Left renal cortex interstitium (tissue), 4 donors: ENCODE results near the gene BEND7. TPM values are rescaled to one million over a fixed set of nuclear protein-coding genes. Genes with fewer than 3 reads are reported as not detected.
"Not testable (repeated sequence)": the region's sequence is repeated elsewhere in the genome, so short reads cannot be mapped to it uniquely, and the experiment has no call there.

Experiments
- DNase-seq, 4 donors: peaks; one replicate each; pipeline ENCODE4 v3.0.0-alpha.2; 2013; ENCODE audit warnings: low read depth in 4 of 4, low spot score in 2 of 4, missing footprints in 1 of 4
- polyA plus RNA-seq, 4 donors: library from polyadenylated mRNA; unstranded; fragments of 120-200 nt; gene quantifications; one replicate each; pipeline ENCODE4 v1.2.1, GENCODE V29; 2013; ENCODE audit not compliant: insufficient read length in 4 of 4

The BEND7 gene, protein sequence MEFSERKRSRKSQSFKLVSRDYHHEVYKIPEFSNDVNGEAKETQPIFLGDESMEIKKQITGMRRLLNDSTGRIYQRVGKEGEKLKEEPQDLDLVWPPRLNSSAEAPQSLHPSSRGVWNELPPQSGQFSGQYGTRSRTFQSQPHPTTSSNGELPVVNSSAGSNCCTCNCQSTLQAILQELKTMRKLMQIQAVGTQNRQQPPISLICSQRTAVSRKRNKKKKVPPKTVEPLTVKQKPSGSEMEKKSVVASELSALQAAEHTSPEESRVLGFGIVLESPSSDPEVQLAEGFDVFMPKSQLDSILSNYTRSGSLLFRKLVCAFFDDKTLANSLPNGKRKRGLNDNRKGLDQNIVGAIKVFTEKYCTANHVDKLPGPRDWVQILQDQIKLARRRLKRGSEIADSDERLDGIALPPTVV
- 10 to 100 TPM; 29.0 to 40.9 (median 33.9) TPM for polyA plus RNA-seq

DNA sequence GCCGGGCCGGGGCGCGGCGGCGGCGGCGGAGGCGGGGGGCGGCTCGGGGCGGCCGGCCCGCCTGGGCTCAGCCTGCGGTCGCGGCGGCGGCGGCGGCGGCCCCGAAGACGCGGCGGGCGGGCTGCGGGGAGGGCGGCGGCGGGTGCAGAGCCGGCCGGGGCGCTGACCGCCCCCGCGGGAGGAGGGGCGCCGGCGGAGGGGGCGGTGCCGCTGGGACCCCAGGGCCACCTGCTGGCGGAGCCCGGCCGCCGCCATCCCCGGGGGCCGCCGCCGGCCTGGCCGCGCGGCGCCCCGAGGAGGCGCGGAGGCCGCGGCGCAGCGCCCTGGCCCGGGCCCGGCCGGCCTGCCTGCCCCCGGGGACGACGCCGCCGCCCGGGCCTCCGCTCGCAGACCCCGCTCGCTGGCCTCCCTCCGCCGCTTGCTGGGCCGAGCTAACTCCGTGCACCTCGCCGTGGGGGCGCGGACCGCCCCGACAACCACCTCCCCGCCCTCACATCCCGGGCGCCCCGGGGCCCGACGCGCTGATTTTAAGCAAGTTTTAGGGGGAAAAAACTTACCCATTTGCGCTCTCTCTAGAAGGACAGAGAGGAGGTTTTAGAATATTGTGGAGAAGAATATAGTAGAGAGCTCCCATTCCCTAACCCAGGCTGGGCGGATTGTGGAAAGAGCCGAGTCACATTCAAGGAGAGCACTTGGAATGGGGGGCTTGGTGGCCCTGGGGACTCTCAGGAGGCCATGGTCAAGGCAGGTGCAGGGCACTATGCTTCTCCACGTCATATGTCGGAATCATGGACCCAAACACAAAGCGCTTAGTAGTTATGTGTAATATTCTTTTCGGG is at the start of gene BEND7:
Gene BEND7 (minus strand): TSS at position 140 of the 839 bp plus-strand sequence. CDS start 481 bp downstream, outside the sequence.
- no peak for DNase-seq

DNA sequence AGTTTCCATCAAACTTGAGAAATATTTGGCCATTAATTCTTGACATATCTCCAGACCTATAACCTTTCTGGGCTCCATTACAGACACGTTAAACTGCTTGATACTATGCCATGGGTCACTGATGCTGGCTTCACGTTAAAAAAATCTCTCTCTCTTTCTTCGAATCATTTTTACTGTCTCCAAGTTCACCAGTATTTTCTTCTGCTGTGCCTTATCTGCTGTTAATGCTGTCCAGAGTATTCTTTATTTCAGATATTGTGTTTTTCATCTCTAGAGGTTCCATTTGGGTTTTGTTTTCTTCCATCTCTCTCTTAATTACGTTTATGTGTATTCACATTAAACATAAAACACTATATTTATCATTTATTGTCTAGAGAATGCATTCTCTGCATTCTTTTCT is 45.1 kb upstream of the BEND7 start:
- DNase-seq: no peak

DNA sequence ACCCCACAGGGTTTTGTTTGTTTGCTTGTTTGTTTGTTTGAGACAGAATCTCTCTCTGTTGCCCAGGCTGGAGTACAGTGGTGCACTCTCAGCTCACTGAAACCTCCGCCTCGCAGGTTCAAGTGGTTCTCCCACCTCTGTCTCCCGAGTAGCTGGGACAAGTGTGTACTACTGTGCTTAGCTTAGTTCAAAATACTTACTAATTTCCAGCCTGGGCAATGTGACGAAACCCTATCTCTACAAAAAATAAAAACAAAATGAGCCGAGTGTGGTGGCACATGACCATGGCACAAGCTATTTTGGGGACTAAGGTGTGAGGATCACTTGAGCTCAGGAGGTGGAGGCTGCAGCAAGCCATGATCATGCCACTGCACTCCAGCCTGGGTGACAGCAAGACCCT is 42.7 kb upstream of the BEND7 start:
- no peak for DNase-seq

DNA sequence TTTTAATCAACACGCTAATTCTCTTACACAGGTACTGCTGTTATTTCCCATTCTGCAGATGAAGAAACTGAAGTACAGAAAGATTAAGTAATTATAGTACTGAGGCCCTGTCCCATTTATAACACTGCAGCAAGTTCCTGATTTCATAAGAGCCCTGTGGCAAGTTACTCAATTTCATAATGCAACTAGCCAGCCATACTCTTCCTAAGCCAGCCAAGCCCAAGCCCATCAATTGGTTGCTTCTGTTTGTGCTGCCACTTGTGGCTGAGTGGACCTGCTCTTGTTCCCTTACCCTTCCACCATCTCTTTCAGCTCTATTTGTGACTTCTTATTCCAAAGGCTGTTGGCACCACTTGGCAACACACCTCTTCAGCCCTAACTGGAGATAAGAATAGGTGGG is 38.2 kb upstream of the BEND7 start:
- DNase-seq: no peak

DNA sequence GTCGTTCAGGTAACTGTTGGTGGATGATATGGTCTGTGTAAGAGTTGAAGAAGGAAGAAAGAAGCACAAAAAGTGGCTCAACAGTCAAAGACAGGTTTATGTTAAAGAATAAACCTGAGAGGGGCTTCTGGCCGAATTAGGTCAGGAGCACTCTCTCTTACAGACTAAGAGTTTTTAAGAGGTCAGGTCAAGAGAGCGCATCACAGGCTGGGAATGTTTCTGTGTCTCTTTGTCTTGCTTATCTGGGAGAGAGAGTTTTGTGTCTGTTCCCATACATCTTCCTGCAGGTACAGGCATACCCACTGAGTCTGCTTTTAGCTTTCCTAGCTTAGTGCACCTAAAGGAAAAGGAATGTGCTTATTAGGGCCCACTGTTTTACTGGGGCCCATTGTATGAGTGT is 35.8 kb upstream of the BEND7 start:
- DNase-seq: no peak

DNA sequence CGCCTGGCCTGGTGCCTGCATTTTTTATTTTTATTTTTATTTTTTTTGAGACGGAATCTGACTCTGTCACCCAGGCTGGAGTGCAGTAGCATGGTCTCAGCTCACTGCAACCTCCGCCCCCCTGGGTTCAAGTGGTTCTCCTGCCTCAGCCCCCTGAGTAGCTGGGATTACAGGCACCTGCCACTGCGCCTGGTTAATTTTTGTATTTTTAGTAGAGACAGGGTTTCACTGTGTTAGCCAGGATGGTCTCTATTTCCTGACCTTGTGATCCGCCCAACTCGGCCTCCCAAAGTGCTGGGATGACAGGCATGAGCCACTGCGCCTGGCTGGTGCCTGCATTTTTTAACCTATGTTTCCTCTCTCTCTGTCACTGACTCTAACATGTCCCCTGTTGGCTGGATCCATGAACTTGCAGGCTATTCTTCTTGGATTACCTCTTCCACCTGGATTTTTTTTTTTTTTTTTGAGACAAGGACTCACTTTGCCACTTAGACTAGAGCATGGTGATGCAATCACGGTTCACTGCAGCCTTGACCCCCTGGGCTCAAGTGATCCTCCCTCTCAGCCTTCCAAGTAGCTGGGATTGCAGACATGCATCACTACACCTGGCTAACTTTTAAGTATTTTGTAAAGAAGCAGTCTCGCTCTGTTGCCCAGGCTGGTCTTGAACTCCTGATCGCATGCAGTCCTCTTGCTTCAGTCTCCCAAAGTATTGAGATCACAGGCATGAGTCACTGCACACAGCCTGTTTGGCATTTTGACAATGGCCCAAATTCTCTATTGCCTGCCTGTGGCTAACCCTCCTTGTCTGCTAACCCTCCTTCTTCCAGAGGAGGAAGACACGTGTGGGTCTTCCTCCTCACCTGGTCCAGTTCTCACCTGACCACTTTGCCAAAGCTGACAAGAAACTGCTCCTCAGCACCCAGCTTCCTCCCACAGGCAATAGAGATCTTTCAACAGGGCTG is 34.9 kb upstream of the BEND7 start:
- DNase-seq: no peak

DNA sequence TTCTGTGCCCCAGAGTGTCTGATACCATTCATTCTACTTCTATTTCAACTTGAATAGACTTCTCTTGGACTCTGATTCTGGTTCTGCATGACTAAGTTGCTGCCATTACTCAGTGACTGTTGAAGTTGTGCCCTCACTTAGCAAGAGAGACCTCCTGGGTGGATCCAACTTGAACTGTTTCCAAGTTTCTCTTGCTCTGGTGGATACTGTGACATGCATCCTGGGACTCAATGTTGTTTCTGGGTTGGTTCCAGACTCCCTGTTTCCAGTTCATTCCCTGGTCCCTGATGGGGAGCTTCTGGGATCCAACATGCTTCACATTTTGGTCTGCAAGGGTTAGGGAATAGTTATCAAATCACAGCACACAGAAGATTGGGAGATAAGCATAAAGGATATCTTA is 31.8 kb upstream of the BEND7 start:
- peak in 1 of 4 donors; percentile 41 for DNase-seq

DNA sequence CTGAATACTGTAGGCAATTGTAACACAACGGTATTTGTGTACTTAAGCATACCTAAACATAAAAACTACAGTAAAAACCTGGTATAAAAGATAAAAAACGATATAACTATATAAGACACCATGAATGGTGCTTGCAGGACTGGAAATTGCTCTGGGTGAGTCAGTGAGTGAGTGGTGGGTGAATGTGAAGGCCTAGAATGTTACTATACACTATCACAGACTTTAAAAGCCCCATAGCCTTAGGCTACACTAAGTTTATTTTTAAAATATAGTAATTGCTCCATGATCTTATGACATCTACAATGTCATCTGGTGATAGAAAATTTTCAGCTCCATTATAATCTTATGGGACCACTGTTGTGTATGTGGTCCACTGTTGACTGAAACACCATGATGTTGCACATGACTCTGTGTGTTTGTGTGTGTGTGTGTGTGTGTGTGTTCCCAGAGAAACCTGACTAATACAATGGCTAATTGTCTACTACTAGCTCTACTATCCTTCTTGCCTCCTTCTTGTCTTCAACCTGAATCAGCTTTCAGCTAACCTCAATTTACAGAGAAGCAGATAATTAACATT is 30.4 kb upstream of the BEND7 start:
- no peak for DNase-seq

DNA sequence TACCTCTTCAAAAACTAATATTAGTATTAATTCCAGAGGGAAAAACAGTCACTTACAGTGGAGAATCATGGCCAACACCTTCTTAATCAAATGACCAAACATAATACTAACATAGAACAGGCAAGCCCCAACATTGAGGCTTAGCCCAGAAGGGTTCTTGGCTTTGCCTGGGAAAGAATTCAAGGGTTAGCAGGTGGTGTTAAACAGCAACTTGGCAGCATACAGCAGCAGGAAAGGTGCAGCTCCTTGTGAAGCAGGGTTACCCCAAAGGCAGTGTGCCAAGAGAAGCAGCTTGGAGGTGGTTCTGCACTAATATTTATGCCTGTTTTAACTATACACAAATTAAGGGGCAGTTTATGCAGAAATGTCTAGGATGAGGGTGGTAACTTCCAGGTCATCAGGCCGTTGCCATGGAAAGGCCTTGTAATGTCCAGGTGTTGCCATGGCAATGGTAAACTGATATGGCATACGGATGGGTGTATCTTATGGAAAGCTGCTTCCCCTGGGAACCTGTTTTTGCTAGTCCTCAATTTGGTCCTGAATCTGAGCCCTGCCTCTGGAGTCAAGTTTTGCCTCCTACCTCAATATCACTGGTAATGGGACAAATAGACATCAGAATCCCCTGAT is 27.2 kb upstream of the BEND7 start:
- peak in 1 of 4 donors; percentile 40 for DNase-seq

DNA sequence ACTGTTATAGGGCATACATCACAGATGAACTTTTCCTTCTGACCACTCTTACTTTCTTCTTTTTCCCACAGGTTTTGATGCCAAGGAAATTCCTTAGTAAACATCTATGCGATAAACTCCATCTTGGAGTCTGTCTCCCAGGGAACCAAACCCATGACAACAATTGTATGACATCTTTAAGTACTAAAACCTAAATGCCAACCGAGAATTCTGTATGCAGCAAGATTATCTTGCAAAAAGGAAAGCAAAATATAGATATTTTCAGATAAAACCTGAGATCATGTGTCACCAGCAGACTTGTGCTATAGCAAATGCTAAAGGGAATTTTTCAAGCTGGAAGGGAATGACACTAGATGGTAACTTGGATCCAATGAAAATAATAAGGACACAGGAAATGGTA is 22.0 kb upstream of the BEND7 start:
- DNase-seq: no peak

DNA sequence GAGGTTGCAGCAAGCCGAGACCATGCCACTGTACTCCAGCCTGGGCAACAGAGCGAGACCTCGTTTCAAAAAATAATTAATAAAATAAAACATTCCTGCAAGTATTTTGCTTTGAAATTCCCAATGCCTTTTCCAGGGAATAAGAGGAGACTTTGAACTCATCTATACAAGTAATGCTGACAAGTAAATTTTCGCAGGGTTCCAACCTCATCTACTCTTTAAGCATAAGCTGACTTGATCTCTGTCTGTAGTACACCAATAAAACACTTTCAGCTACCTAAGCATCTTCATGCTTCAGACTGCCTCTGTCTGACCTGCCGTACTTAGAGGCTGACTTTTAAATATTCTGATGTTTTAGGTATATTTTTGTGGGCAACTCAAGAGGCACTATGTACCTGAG is 13.7 kb upstream of the BEND7 start:
- DNase-seq: no peak

DNA sequence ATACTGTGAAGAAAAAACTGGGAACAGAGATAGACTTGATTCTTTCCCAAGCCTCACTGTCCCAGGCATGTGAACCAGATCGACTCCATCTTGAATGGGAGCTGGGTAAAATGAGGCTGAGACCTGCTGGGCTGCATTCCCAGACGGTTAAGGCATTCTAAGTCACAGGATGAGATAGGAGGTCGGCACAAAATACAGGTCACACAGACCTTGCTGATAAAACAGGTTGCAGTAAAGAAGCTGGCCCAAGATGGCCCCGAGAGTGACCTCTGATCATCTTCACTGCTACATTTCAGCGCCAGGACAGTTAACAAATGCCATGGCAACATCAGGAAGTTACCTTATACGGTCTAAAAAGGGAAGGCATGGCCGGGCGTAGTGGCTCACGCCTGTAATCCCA is 9.2 kb upstream of the BEND7 start:
- DNase-seq: not testable (repeated sequence)

DNA sequence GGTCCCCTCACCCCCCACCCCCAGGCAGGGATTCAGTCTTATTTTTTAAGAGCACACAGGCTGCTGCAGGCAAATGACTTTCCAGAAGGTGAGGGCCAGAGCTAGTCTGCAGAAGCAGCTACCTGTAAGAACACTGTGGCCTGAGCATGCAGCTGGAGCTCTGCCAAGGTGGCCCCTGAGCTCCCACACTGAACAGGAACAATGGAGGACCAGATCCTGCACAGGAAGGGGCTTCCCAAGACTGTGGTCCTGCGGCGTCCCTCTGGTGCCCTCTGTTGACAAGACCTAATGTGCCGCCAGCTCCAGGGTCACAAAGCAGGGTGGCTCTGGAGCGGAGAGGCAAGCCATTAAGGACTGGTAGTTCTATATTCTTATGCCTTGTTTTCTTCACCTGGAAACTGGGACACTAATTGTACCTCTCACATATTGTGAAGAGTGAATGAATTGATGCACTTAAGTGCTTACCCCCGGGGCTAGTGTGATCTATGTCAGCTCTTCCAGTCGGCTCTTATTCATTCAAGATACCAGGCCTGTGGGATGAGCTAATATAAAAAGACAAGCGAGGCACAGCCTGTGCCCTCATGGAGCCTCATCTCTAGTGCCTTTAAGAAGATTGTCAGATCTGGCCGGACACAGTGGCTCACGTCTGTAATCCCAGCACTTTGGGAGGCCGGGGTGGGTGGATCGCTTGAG is 8.0 kb upstream of the BEND7 start:
- DNase-seq: peak in 1 of 4 donors; percentile 70

DNA sequence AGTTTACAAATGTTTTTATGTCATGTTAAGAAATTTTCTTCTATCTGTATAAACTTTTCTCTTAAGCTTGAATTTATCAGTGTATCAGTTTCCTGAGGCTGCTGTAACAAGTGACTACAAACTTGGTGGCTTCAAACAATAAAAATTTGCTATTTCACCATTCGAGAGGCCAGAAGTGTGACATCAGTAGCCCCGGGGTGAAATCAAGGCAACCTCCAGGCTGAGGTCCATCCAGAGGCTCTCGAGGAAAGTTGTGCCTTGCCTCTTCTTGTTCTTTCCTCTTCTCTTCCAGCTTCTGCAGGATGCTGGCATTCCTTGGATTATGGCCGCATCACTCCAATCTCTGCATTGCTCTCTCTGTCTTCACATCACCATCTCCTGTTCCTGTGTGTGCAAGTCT is 6.5 kb upstream of the BEND7 start:
- DNase-seq: no peak

DNA sequence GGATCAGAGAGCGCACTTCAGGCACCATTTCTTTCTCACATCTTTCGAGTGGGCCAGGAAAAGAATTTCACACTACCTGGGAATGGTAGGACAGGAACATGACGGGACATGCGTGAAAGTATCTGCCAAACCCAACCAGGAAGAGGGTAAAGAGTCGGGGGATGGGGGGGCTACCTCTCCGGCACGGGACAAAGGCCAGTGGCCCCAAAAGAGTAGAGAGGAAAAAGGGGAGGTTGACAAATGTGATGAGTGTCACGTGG is 830 bp upstream of the BEND7 start:
- DNase-seq: no peak

DNA sequence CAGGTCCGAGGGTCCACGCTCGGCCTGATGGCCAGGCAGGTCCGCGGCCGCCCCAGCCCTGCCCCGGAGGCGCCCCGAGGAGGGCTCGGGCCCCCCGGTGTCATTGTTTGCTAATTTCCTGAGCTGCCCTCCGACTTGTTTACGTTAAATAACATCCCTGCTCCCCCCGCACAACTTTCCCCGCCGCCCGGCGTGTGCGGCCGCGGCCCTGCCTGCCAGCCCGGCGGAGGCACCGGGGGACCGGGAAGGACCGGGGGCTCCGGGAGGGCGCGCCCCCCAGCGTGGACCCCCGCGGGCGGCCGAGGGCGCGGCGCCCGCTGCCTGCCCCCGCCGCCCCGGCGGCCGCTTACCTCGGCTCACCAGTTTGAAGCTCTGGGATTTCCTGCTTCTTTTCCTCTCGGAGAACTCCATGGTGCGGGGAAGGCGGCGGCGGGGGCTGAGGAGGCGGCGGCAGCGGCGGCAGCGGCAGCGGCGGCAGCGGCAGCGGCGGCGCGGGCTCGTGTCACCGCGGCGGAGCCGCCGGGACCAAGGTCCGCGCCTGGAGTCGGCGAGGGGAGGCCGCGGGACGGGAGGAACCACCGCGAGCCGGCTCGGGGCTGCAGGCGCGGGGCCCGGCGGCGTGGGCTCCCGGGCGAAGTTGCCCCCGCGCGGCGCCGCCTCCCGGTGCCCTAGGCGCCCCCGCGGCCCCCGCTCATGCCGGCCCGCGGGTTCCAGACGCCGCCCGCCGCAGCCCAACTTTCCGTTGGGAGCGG is 515 bp downstream of the BEND7 start:
- no peak for DNase-seq

DNA sequence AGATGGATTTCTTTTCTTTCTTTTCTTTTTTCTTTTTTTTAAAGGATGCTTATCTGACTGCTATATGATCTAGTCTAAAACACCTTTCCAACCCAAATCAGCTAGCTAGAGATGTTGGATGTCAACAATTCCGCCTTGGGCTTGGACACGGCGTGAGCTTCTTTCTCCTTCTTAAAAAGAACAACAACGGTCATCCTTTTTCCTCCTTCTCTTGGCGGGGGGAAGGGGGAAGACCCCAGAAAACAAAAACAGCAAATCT is 1.0 kb downstream of the BEND7 start:
- DNase-seq: no peak

DNA sequence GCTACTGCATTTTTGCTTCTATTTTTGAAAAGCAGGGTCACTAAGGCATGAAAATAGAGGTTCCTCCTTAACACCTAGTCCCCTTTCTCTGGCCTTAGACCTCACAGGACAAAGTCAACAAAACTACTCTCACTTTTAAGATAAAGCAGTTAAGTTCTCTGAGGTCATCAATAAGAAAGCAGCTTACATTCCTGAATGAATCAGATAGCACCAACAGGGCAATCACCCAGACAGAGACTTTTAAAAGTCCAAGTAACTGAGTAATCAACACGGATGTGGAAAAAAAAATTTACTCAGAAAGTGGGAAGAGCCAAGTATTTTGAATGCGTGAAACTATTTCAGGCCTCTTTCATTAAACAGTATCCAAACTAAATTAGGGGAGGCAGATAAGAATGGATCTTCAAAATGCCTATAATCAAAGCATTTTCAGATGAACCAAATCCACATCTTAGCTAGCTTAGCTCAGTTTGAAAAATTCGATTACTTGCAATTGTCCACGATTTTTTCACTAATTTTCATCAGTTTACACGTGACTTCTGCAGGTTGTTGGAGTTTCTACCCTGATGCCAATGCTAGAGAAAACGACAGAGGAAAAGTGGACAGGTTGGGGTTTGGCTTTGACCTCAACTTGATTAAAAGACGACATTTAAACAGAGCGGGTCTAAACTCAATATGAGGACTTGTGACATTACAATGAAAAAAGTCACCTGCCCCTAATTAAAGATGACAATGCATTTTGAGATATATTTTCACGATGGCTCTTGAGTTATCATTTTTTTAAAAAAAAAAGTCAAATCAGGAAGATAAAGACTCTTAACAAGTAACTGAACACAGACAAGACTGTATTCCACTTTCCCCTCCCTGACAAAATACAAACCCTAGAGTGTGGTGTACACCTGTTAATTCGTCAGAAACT is 1.6 kb downstream of the BEND7 start:
- no peak for DNase-seq
